ENCODE measurements around the gene ZNF862. TPM values are rescaled to one million over a fixed set of nuclear protein-coding genes. Genes with fewer than 3 reads are reported as not detected.

ZNF862 gene
- total RNA-seq, 1 donor from 2014 or later, result 20.7 TPM

GRCh38 chr7:149819141-149819960, 18.8 kb upstream of the ZNF862 start:
- no peaks in the 10 kb centered on the region for H3K9me3 ChIP-seq
- no peak for ATAC-seq
- no peak overlapping the region for H3K4me3 ChIP-seq
- intact Hi-C loops (cut with DNase I), result no loop called here
- no peaks in the 10 kb centered on the region for H3K36me3 ChIP-seq
- H3K27me3 ChIP-seq (ENCODE audit: low read depth), result no peaks in the 10 kb centered on the region
- H3K4me1 ChIP-seq, result no peaks in the 10 kb centered on the region
- peak; percentile 35 for DNase-seq
- H3K27ac ChIP-seq, result no peak overlapping the region
- TF ChIP-seq CTCF (IDR thresholded peaks at IDR 0.05), result no peak

GRCh38 chr7:149819961-149820340, 18.2 kb upstream of the ZNF862 start:
- Histone ChIP-seq H3K36me3 (no peaks in the 10 kb centered on the region), H3K9me3 (no peaks in the 10 kb centered on the region), H3K4me1 (no peaks in the 10 kb centered on the region), H3K27ac (no peak overlapping the region), H3K27me3 (ENCODE audit: low read depth) (no peaks in the 10 kb centered on the region), H3K4me3 (no peak overlapping the region)
- ATAC-seq (no peak), DNase-seq (peak; percentile 9)
- TF ChIP-seq CTCF (IDR thresholded peaks at IDR 0.05), result no peak
- intact Hi-C loops (cut with DNase I), result no loop called here

- DNase-seq, result peak; percentile 45
- ATAC-seq, result no peak
- Histone ChIP-seq H3K27ac (no peak overlapping the region), H3K27me3 (ENCODE audit: low read depth) (no peaks in the 10 kb centered on the region), H3K9me3 (no peaks in the 10 kb centered on the region), H3K36me3 (no peaks in the 10 kb centered on the region), H3K4me1 (no peaks in the 10 kb centered on the region), H3K4me3 (no peak overlapping the region)
- intact Hi-C loops (cut with DNase I), result no loop called here
- no peak for TF ChIP-seq CTCF (IDR thresholded peaks at IDR 0.05)
Measured at GRCh38 chr7:149820622-149821190, 17.5 kb upstream of the ZNF862 start.

GRCh38 chr7:149821191-149822148, 16.7 kb upstream of the ZNF862 start:
- Histone ChIP-seq H3K27me3 (ENCODE audit: low read depth) (no peaks in the 10 kb centered on the region), H3K36me3 (no peaks in the 10 kb centered on the region), H3K9me3 (no peaks in the 10 kb centered on the region), H3K27ac (no peak overlapping the region), H3K4me3 (no peak overlapping the region), H3K4me1 (no peaks in the 10 kb centered on the region)
- DNase-seq, result peak; percentile 42
- intact Hi-C loops (cut with DNase I), result no loop called here
- no peak for ATAC-seq
- no peak for TF ChIP-seq CTCF (IDR thresholded peaks at IDR 0.05)

GRCh38 chr7:149822353-149822943, 15.7 kb upstream of the ZNF862 start:
- intact Hi-C loops (cut with DNase I), result no loop called here
- Histone ChIP-seq H3K27ac (no peak overlapping the region), H3K4me1 (no peaks in the 10 kb centered on the region), H3K4me3 (no peak overlapping the region), H3K36me3 (no peaks in the 10 kb centered on the region), H3K27me3 (ENCODE audit: low read depth) (no peaks in the 10 kb centered on the region), H3K9me3 (no peaks in the 10 kb centered on the region)
- DNase-seq (peak; percentile 20), ATAC-seq (no peak)
- TF ChIP-seq CTCF (IDR thresholded peaks at IDR 0.05), result no peak
